Calu3 (cell line): ENCODE results near the gene TMEM40. TPM values are rescaled to one million over a fixed set of nuclear protein-coding genes. Genes with fewer than 3 reads are reported as not detected.
A peak's percentile ranks its signal among the peaks of the same experiment; 100 is the strongest.
"Not testable (repeated sequence)": the region's sequence is repeated elsewhere in the genome, so short reads cannot be mapped to it uniquely, and the experiment has no call there.

Experiments
- BruUV-seq: library from RNA; stranded (reverse); fragments of 400-500 nt; replicated peaks from 2 replicates; lab custom pipeline; 2021; lab: Mats Ljungman, UMichigan
- CTCF ChIA-PET: fragments of 300-600 bp; sonication (Branson Sonifier 250); formaldehyde crosslinking; loops from one replicate; lab custom pipeline; 2022; ENCODE audit warnings: antibody characterized with exemption; lab: Charles Lee
- DNase-seq: peaks from one replicate; pipeline ENCODE4 v3.0.0; 2022
- H3K27ac Mint-ChIP-seq: one replicate; pipeline ENCODE4 v1.8.0; 2022; ENCODE audit warnings: mixed read lengths; ENCODE audit not compliant: unreplicated experiment
- H3K27me3 Mint-ChIP-seq: one replicate; pipeline ENCODE4 v1.8.0; 2022; ENCODE audit warnings: mixed read lengths; ENCODE audit not compliant: unreplicated experiment
- H3K36me3 Mint-ChIP-seq: one replicate; pipeline ENCODE4 v1.8.0; 2022; ENCODE audit warnings: mild to moderate bottlenecking, moderate library complexity, mixed read lengths; ENCODE audit not compliant: insufficient read depth, unreplicated experiment
- H3K4me1 Mint-ChIP-seq: one replicate; pipeline ENCODE4 v1.8.0; 2022; ENCODE audit warnings: mild to moderate bottlenecking, low read depth, mixed read lengths; ENCODE audit not compliant: unreplicated experiment
- H3K4me3 Mint-ChIP-seq: one replicate; pipeline ENCODE4 v1.8.0; 2022; ENCODE audit warnings: mild to moderate bottlenecking, low read depth, moderate library complexity, mixed read lengths; ENCODE audit not compliant: unreplicated experiment
- H3K9me3 Mint-ChIP-seq: one replicate; pipeline ENCODE4 v1.8.0; 2022; ENCODE audit warnings: low read depth, mixed read lengths; ENCODE audit not compliant: unreplicated experiment
- CTCF ChIP-seq: fragments of 200-600 bp; IDR thresholded peaks from one replicate; pipeline ENCODE4 v1.8.0; 2022; ENCODE audit warnings: antibody characterized with exemption; ENCODE audit not compliant: unreplicated experiment
- intact Hi-C: fragments of 100-400 bp; cut with micrococcal nuclease; formaldehyde crosslinking; loops from one replicate; pipeline ENCODE4 v1.10.0; 2022; ENCODE audit not compliant: unreplicated experiment
- total RNA-seq: library from RNA; stranded (reverse); gene quantifications from 2 replicates; pipeline ENCODE4 v1.2.3, GENCODE V29; 2022

TMEM40 gene
- total RNA-seq, 1 experiment from 2014 or later, result 0.42 TPM

GRCh38 chr3:12705981-12706380 lies 53.1 kb downstream of the TMEM40 start:
- DNase-seq, result no peak
- BruUV-seq, result no TSS peak
- intact Hi-C loops, result loop anchor here (5.0 kb wide), 1 partner anchor 186 kb away; no protein-coding TSS in a partner anchor
- CTCF ChIA-PET, result interaction anchor here (0.5 to 1.3 kb wide), 2 partner anchors 54 to 104 kb away, joined by 3 to 7 read pairs; no protein-coding TSS in a partner anchor
- Mint-ChIP-seq H3K4me3 (no peak overlapping the region), H3K4me1 (peaks cover 14% of the 10 kb centered on the region), H3K36me3 (no peaks in the 10 kb centered on the region), H3K9me3 (peaks cover 2% of the 10 kb centered on the region), H3K27ac (no peak overlapping the region), H3K27me3 (peaks cover 44% of the 10 kb centered on the region)
- no peak for TF ChIP-seq CTCF

- Mint-ChIP-seq H3K4me1 (peaks cover 19% of the 10 kb centered on the region), H3K27me3 (peaks cover 42% of the 10 kb centered on the region), H3K36me3 (no peaks in the 10 kb centered on the region), H3K4me3 (no peak overlapping the region), H3K9me3 (peaks cover 2% of the 10 kb centered on the region), H3K27ac (no peak overlapping the region)
- TF ChIP-seq CTCF, result no peak
- no TSS peak for BruUV-seq
- CTCF ChIA-PET, result interaction anchor here (0.5 kb wide), 1 partner anchor 53 kb away, joined by 7 read pairs; no protein-coding TSS in a partner anchor
- no peak for DNase-seq
- intact Hi-C loops, result loop anchor here (5.0 kb wide), 1 partner anchor 187 kb away; no protein-coding TSS in a partner anchor
Measured at GRCh38 chr3:12705374-12705926, 53.6 kb downstream of the TMEM40 start.

GRCh38 chr3:12702501-12702900 lies 56.6 kb downstream of the TMEM40 start:
- CTCF ChIA-PET, result no interaction called here

GRCh38 chr3:12701601-12702000 lies 57.5 kb downstream of the TMEM40 start:
- BruUV-seq, DNase-seq, H3K27ac Mint-ChIP-seq, H3K36me3 Mint-ChIP-seq, H3K9me3 Mint-ChIP-seq, intact Hi-C loops, H3K4me3 Mint-ChIP-seq: not testable (repeated sequence)
- Mint-ChIP-seq H3K27me3 (peaks cover 13% of the 10 kb centered on the region), H3K4me1 (peaks cover 19% of the 10 kb centered on the region)
- CTCF ChIA-PET, result interaction anchor here (0.7 kb wide), 3 partner anchors 41 to 160 kb away, joined by 3 to 6 read pairs (median 4); no protein-coding TSS in a partner anchor

More at GRCh38 chr3:12702501-12702900, 56.6 kb downstream of the TMEM40 start:
- H3K4me1 Mint-ChIP-seq, result peaks cover 19% of the 10 kb centered on the region
- H3K36me3 Mint-ChIP-seq, result no peaks in the 10 kb centered on the region
- H3K27ac Mint-ChIP-seq, result no peak overlapping the region
- peaks cover 2% of the 10 kb centered on the region for H3K9me3 Mint-ChIP-seq
- peaks cover 21% of the 10 kb centered on the region for H3K27me3 Mint-ChIP-seq
- no peak overlapping the region for H3K4me3 Mint-ChIP-seq
- intact Hi-C loops, result no loop called here
- no TSS peak for BruUV-seq
- no peak for TF ChIP-seq CTCF
- DNase-seq, result no peak

- Mint-ChIP-seq H3K9me3 (no peaks in the 10 kb centered on the region), H3K4me3 (no peak overlapping the region), H3K27ac (peak overlapping the region; percentile 5), H3K4me1 (peaks cover 19% of the 10 kb centered on the region), H3K27me3 (peaks cover 5% of the 10 kb centered on the region), H3K36me3 (no peaks in the 10 kb centered on the region)
- no TSS peak for BruUV-seq
- intact Hi-C loops, result no loop called here
- no peak for TF ChIP-seq CTCF
- no peak for DNase-seq
- CTCF ChIA-PET, result no interaction called here
Measured at GRCh38 chr3:12700800-12701199, 58.3 kb downstream of the TMEM40 start.
